H54 (cell line): Measurements from ENCODE around the gene GPR32.
"Not testable (repeated sequence)": the region's sequence is repeated elsewhere in the genome, so short reads cannot be mapped to it uniquely, and the experiment has no call there.

Experiments
- DNase-seq: peaks from one replicate; pipeline ENCODE4 v3.0.0; 2011; ENCODE audit warnings: low spot score, mixed read lengths; ENCODE audit not compliant: insufficient read length
- FAIRE-seq: peaks from 3 replicates; lab custom pipeline; 2011; peaks lifted over from hg19 to GRCh38; lab: Jason Lieb, UNC
- POLR2A ChIP-seq: IDR thresholded peaks from 2 replicates; pipeline ENCODE4 v1.6.1; 2011; ENCODE audit warnings: low read depth, mild to moderate bottlenecking, low read length

GPR32 gene, protein sequence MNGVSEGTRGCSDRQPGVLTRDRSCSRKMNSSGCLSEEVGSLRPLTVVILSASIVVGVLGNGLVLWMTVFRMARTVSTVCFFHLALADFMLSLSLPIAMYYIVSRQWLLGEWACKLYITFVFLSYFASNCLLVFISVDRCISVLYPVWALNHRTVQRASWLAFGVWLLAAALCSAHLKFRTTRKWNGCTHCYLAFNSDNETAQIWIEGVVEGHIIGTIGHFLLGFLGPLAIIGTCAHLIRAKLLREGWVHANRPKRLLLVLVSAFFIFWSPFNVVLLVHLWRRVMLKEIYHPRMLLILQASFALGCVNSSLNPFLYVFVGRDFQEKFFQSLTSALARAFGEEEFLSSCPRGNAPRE

GRCh38 chr19:50770164-50770563 lies at the start of gene GPR32:
GPR32 (plus strand) TSS chr19:50770464; CDS start chr19:50770601, 137 bp downstream.
- FAIRE-seq, DNase-seq: not testable (repeated sequence)

- DNase-seq: no peak
- no peak for TF ChIP-seq POLR2A
- no peak for FAIRE-seq
Observed at GRCh38 chr19:50720921-50721381, 49.3 kb upstream of the GPR32 start.

- FAIRE-seq (no peak), DNase-seq (no peak)
- no peak for TF ChIP-seq POLR2A
Observed at GRCh38 chr19:50721441-50722137, 48.7 kb upstream of the GPR32 start.

- FAIRE-seq: no peak
- no peak for DNase-seq
- no peak for TF ChIP-seq POLR2A
Observed at GRCh38 chr19:50722201-50723013, 47.9 kb upstream of the GPR32 start.

GRCh38 chr19:50723069-50723468 lies 47.2 kb upstream of the GPR32 start, which contains the start of gene CLEC11A:
CLEC11A (plus strand) TSS chr19:50723364; CDS start chr19:50723526, 162 bp downstream.
- FAIRE-seq (no peak), DNase-seq (no peak)
- no peak for TF ChIP-seq POLR2A

GRCh38 chr19:50723735-50724521 lies 46.3 kb upstream of the GPR32 start:
- no peak for DNase-seq
- no peak for TF ChIP-seq POLR2A
- no peak for FAIRE-seq

- FAIRE-seq (peak; percentile 52), DNase-seq (peak; percentile 100)
- peak; percentile 99 for TF ChIP-seq POLR2A
Observed at GRCh38 chr19:50724522-50725217, 45.6 kb upstream of the GPR32 start.

DNA sequence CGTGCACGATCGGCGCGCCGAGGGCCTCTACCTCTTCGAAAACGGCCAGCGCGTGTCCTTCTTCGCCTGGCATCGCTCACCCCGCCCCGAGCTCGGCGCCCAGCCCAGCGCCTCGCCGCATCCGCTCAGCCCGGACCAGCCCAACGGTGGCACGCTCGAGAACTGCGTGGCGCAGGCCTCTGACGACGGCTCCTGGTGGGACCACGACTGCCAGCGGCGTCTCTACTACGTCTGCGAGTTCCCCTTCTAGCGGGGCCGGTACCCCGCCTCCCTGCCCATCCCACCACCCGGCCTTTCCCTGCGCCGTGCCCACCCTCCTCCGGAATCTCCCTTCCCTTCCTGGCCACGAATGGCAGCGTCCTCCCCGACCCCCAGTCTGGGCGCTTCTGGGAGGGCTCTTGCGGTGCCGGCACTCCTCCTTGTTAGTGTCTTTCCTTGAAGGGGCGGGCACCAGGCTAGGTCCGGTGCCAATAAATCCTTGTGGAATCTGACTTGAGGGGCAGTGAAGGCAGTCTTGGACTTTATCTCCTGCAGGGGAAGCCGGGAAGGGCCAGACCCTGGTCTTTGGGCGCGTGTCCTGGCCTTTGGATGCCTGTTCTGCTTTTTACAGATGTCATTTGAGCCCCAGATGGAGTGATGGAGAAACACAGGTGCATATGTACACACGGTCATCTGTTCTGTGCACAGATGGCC lies 44.9 kb upstream of the GPR32 start:
- DNase-seq: peak; percentile 87
- no peak for FAIRE-seq
- no peak for TF ChIP-seq POLR2A

DNA sequence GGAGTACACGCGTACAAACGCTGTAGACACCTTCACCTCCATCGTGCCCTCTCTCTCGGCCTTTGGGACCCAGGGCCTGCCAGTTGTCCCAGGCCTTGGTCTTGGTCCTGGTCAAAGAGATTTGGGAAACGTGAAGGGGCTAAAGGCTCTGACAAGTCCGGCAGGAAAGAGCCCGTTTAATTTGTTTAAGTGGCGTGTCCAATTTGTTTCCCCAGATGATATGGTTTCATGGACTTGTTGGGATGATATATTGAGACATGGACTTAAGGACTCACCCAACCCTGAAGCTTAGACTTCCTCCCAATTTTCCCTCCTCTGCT lies 44.4 kb upstream of the GPR32 start:
- no peak for TF ChIP-seq POLR2A
- DNase-seq (no peak), FAIRE-seq (no peak)

- DNase-seq (no peak), FAIRE-seq (no peak)
- TF ChIP-seq POLR2A: no peak
Observed at GRCh38 chr19:50728084-50728737, 42.1 kb upstream of the GPR32 start.

DNA sequence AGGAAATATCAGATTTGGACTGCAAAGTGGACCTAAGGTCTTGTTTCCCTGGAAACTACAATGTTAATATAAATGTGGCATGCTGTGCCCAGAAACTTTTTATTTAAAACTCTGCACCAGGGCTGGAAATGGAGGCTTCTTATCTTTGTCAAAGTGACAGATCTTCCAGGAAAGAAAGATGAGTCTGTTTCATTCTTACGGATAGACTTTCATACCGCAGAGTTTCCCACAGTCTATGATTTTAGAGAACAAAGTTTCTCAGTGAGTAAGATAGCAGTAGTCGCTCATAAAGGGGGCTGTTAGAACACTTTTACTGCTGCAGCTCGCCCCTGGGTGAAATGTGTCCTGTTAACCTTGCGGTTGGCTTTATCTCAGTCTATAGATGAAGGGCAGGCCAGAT lies 40.4 kb upstream of the GPR32 start:
- TF ChIP-seq POLR2A: no peak
- DNase-seq (no peak), FAIRE-seq (no peak)

DNA sequence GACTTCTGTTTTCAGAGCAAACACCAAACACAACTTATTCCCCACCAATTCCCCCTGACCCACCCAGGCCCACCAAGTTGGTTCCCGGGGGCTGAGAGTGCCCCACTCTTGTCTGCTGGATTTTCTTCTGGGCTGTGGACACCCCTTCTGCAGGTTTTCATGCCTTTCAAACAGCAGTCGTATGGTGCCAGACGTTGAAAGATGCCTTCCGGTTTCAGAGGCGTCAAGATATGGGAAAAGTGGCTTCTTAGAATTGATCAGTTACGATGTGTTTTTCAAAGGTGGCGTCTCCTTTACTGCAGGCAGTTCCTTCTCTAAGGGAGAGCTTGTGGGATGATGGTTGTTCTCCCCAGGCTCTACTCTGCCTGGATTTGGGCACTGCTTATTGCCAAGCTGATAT lies 34.4 kb upstream of the GPR32 start:
- FAIRE-seq (no peak), DNase-seq (no peak)
- TF ChIP-seq POLR2A: no peak
